Articular chondrocyte of knee joint (primary cell): ENCODE results near the gene MEDAG. TPM values are rescaled to one million over a fixed set of nuclear protein-coding genes. Genes with fewer than 3 reads are reported as not detected.

Experiments used
- total RNA-seq: library from RNA; depleted of rRNA; stranded (reverse); fragments of >200 nt; gene quantifications from 2 replicates; pipeline ENCODE4 v1.2.3, GENCODE V29; 2012

Gene MEDAG
- total RNA-seq, result 75.3 and 141 TPM in 2 replicates

DNA sequence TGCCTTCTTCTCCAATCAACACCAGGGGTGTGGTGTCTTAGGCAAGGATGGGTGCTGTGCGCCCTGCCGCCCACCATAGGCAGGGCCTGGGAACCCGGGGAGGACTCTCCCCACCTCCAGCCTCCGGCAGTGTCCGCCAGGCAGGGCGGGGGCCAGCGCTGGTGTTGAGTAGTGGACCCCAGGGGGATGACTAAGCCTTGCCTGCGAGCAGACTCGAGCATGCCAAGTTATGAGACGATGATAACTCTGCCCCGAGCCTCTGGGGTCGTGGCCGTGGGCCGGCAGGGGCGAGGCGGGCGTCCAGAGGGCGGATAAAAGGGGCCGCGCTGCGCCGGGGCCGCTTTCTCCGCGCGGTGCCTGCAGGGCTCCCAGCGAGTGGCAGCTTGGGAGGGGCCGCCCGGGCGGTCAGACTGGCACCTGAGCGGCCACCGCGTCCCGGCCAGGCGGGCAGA, at the start of gene MEDAG:
Gene MEDAG (plus strand): TSS at position 340 of the 452 bp plus-strand sequence. CDS start 245 bp downstream, outside the sequence.

DNA sequence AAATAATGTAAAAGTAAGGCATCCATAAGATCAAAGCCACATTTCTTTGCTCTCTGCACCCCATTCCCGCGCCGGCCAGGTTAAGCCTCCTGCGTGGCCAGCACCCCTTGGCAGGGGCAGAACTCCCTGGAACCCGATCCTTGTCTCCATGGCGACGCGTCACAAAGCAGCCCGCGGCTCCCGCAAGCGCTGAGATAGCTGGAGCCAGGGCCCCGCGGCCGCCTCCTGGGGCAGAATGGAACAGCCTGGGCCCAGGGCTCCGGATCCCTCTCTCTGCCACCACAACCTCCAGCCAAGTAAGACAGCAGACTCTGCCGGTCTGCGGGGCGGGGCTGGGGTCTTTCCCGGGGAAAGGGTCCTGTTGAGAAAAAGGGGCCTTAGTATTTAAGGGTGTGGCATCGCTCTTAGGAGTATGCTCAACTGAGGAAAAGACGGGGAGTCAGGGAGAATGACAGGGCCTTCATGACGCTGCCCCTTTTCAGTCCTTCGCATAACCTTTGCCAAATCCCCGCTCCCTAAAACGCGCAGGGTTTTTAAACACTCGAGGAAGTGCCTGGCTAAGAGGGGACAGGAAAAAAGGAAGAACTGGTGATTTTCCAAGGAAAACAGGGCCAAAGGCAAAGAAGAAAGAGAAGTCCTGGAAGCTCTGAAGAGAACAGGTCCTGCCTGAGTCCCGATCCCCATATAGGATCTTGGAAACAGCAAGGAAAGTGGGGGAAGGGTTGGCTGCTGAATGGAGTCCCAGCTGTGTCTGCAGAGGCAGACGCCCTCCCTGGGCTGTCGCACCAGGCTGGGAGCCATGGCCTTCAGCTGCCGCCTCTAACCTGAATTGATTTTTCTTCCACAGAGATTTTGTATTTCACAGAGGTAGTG, 26.6 kb downstream of the MEDAG start, which contains the start of gene TEX26:
Gene TEX26 (plus strand): TSS at position 176 of the 873 bp plus-strand sequence. CDS start 60 bp downstream, at position 236.

Other genes with a start within 250 kb of the MEDAG start
- gene ALOX5AP, start 170.7 kb upstream of the MEDAG start, total RNA-seq, result not detected in 2 replicates
- 0.11 and 0.26 TPM in 2 replicates for gene TEX26, start 26.4 kb downstream of the MEDAG start, total RNA-seq